ENCODE data around the gene HPGD.

Gene HPGD

DNA sequence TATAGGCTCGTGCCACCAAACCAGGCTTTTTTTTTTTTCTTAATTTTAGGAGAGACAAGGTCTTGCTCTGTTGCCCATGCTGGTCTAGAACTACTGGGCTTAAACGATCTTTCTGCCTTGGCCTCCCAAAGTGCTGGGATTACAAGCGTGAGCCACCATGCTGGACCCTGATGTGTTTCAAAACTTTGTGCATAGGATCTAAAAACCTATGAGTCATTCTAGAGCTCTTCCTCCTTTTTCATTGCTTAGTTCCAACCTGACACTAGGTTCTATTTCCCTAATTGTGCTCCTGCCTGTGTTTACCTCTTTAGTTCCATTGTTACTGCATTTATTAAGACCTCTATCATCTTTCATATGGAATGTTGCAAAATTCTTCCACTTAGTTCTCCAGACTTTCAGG, 57.3 kb downstream of the HPGD start:
- DNase-seq = no peak

DNA sequence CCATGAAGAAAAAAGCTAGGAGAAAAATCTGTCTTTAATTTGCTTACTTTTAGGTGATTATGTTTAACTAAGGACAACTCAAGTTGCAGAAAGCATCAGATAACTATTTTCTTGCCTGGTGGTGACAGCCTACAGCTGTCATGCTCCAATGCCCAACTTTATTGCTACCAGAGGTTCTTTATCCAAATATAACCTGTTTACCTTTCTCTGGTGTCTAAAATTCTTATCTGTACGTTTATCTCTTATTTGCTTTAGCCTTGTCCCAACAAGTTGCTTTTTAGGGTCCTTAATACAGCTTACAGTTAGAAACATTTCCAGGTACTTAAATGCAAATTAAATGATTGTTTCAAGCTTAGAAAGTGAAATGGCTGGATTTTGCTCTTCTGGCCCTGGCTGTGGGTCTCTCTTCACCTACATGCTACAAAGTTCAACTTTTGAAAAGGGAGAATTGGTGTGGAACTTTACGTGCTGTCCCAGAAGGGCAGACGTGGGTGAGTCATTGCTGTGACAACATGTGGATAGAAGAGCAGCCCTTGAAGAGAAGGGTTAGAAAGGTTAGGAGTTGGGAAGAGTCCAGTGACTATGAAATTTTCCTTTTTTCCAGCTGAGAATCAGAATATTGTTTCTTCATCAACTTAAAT, 60.7 kb downstream of the HPGD start:
- no peak for DNase-seq

DNA sequence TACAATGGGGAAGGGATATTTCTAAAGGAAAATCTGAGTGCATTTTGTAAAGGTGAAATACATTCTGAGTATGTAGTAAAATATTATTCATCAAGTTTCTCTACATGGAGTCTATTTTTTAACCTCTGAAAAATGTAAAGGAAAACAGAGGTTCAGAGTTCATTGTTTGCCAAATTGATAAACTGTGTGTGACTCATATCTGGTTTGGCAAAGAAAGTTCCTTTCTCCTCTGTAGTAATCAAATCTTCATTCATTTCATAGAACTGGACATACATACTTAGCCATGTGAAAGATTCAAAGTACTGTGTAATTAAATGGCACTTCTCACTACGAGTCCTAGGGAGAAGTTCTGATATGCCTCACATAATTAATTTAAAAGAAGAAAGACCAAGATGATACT, 61.6 kb downstream of the HPGD start:
- no peak for DNase-seq

DNA sequence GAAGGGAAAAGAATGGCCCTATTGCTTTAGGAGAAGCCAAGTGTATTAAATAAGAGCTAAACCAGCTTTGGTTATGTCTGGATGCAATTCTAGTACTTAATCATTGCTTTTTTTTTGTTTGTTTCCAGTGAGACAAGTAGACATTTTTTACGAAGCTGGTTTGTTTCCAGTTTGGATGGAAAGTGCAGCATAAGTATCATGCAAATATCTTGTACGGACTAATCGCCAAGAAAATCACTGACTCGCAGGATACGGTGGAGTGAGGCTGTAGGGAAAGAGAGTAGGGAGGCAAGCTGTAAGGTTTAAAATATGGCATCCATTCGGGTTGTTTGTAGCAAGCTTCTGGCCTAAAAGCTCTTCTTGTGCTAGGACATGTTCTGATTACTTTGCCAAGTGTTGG, 64.8 kb downstream of the HPGD start:
- DNase-seq = no peak

DNA sequence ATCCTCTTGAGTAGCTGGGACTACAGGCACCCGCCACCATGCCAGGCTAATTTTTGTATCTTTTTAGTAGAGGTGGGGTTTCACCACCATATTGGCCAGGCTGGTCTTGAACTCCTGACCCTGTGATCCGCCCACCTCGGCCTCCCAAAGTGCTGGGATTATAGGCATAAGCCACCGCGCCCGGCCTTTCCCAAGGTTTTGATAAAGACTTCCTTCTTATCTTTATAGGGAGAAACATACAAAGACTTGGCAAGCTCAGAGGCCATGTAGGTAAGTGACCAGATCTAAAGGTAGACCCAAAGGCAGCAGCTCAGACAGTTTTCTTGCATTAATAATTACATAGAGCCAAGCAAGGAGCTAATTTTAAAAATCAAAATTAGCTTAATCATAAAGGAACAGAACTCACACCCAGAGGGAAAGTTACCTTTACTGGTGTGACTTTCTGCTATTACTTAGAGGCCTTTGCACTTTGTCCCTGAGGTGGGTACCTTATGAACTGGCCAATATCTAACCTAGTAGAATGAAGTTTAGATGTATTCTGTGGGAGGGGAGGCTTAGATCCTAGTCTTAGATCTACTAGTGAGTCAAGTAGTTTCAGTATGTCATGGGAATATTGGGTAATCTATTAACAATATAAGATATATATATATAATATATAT, 67.3 kb downstream of the HPGD start:
- no peak for DNase-seq

DNA sequence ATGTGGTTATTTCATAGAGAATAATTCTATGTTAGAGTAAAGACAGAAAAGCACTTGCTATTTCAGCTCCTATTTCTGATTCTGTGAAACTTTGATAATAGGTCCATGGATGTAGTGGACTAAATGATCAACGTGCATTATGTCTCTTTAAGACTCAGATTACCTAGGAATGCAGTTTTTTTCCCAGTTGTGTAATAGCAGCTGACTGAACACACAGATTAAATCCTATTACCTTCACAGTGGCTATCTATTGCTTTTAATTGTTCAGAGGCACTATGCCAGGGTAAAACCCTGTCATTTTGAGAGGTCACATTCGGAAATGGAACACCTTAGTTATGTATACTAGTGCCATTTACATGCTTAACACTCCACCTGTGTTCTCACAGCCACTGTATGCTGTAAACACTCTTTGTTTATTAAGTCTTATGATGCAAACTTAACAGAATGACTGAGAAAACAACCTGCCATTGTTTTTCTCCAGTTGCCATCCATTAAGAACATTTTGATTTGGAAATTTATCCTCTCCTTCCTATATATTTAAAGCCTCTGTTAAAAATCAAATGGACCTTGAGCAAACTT, 70.5 kb downstream of the HPGD start:
- DNase-seq = no peak

DNA sequence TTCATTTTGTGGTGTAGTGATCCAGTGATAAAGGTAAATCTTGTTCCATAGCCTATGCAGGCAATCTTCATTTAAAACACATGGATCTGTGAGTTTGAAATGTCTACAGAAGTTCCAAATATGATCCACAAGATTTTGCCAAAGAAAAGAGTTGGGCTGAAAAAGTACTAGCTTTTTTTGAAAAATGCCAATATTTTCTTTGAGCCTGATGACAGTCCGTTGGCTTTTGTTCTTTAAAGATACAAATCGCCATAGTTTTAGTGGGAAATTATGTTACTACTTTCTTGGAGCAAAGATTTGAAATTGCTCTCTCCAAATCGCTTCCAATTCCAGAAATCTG, 71.5 kb downstream of the HPGD start:
- no peak for DNase-seq

DNA sequence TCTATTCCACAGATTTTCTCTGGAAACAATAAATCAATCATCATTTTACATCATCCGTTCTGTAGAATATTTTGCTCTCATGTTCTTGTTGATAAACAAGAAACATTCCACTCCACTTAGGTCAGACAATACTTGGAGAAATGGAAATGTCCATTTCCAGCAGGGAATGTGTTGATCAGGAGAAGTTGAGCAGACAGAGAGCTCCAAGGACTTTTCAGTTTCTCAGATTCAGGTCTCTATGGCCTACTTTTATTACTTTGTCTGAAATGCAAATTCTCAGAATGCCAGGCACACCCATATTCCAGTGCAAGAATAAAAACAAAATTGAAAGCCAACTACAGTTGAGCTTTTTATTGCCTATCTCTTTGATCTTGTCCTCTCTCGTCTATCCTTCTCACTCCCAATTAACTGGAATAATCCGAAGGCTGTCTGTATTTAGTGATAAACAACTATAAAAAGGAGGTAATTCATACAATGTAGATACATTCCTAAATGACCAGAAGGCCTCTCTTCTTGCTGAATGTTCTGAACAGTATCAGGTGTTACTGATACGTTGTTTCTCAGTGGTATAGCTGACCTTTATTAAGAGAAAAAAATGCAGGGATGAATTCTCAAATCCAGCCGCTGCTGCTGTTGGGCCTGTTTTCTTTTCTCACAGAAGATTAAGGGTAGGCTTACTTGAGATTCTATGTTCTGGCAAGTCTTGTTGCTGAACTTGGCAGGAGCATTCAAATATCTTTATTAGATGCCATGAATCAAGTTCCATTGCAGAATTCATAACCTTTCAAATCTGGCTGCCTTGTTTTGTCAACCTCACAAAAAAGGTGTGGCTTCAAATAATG, 72.1 kb downstream of the HPGD start:
- DNase-seq = no peak

DNA sequence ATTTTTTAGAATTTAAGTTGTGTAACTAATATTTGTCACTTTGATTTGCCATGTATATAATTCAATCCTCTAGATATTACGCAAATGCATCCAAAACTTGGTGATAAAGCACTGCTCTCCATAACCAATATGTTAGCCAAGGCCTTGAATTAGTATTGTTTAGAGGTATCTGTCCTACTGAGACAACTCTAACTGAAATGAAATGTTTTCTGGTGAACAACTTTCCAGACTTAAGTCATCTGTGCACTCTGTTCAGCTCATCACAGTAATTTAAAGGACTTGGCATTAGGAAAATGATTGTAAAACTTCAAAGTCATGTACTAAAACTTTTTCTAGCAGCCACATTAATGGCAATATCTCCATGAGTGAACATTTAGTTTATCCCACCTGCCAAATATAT, 73.1 kb downstream of the HPGD start:
- DNase-seq = no peak

DNA sequence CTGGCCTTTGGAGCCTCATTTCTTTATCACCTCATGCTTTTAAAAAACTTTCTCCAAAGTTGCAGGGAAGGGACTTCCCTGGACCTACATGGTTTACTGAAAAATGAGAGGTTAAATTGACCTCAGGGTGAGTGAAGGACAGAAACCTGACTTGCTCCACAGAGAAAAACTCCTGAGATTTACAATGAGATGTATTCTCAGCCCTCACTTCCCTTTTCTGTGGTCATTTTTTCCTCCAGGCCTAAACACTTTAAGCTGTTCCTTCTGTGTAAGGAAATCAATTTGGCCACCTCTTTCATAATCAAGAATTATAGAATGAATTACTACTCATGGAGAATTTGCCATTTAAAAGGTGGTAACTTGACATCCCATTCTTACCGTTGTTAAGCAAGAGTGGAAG, 77.9 kb downstream of the HPGD start:
- DNase-seq = no peak
